GM19452 (cell line): ENCODE data around the gene MRNIP.
"Not testable (repeated sequence)": the region's sequence is repeated elsewhere in the genome, so short reads cannot be mapped to it uniquely, and the experiment has no call there.

Experiments
- ATAC-seq: cut with Tn5 transposase; IDR thresholded peaks from one replicate; pipeline ENCODE4 v1.9.1; 2021; ENCODE audit not compliant: unreplicated experiment

MRNIP gene

GRCh38 chr5:179840766-179841165 lies 17.9 kb downstream of the MRNIP start:
- no peak for ATAC-seq

GRCh38 chr5:179840321-179840720 lies 18.3 kb downstream of the MRNIP start:
- no peak for ATAC-seq

- ATAC-seq = no peak
Observed at GRCh38 chr5:179839328-179840256, 19.0 kb downstream of the MRNIP start.

- no peak for ATAC-seq
Observed at GRCh38 chr5:179837076-179838011, 21.3 kb downstream of the MRNIP start.

- ATAC-seq = no peak
Observed at GRCh38 chr5:179836225-179837019, 22.2 kb downstream of the MRNIP start.

- ATAC-seq = not testable (repeated sequence)
Observed at GRCh38 chr5:179834871-179835270, 23.7 kb downstream of the MRNIP start.

- ATAC-seq = no peak
Observed at GRCh38 chr5:179834120-179834519, 24.5 kb downstream of the MRNIP start.

GRCh38 chr5:179833709-179834070 lies 24.9 kb downstream of the MRNIP start:
- no peak for ATAC-seq

- ATAC-seq = no peak
Observed at GRCh38 chr5:179833056-179833708, 25.4 kb downstream of the MRNIP start.

- no peak for ATAC-seq
Observed at GRCh38 chr5:179832039-179832745, 26.4 kb downstream of the MRNIP start.

- ATAC-seq = no peak
Observed at GRCh38 chr5:179830818-179831468, 27.7 kb downstream of the MRNIP start.

GRCh38 chr5:179829732-179830435 lies 28.7 kb downstream of the MRNIP start:
- ATAC-seq = no peak

GRCh38 chr5:179828756-179829421 lies 29.7 kb downstream of the MRNIP start:
- no peak for ATAC-seq

GRCh38 chr5:179827680-179828079 lies 30.9 kb downstream of the MRNIP start:
- ATAC-seq = no peak

GRCh38 chr5:179825655-179826182 lies 32.9 kb downstream of the MRNIP start:
- ATAC-seq = no peak

- no peak for ATAC-seq
Observed at GRCh38 chr5:179824745-179825112, 33.9 kb downstream of the MRNIP start.

- ATAC-seq = no peak
Observed at GRCh38 chr5:179823937-179824744, 34.5 kb downstream of the MRNIP start.
